Renal cortex interstitium (tissue), 11 donors: Measurements from ENCODE around the gene MPP1. TPM values are rescaled to one million over a fixed set of nuclear protein-coding genes. Genes with fewer than 3 reads are reported as not detected.
"Not testable (repeated sequence)": the region's sequence is repeated elsewhere in the genome, so short reads cannot be mapped to it uniquely, and the experiment has no call there.

Experiments
- DNase-seq, 11 donors: peaks; one replicate each; pipeline ENCODE4 v3.0.0-alpha.2; 2013; ENCODE audit warnings: low read depth in 9 of 11, low spot score in 4 of 11; ENCODE audit errors: extremely low read depth in 1 of 11
- polyA plus RNA-seq, 3 donors: library from polyadenylated mRNA; unstranded; fragments of 120-200 nt; gene quantifications; one replicate each; pipeline ENCODE4 v1.2.1, GENCODE V29; 2013; ENCODE audit not compliant: insufficient read length in 3 of 3

MPP1 gene
- polyA plus RNA-seq, 3 donors = 31.0 to 42.1 (median 39.5) TPM

DNA sequence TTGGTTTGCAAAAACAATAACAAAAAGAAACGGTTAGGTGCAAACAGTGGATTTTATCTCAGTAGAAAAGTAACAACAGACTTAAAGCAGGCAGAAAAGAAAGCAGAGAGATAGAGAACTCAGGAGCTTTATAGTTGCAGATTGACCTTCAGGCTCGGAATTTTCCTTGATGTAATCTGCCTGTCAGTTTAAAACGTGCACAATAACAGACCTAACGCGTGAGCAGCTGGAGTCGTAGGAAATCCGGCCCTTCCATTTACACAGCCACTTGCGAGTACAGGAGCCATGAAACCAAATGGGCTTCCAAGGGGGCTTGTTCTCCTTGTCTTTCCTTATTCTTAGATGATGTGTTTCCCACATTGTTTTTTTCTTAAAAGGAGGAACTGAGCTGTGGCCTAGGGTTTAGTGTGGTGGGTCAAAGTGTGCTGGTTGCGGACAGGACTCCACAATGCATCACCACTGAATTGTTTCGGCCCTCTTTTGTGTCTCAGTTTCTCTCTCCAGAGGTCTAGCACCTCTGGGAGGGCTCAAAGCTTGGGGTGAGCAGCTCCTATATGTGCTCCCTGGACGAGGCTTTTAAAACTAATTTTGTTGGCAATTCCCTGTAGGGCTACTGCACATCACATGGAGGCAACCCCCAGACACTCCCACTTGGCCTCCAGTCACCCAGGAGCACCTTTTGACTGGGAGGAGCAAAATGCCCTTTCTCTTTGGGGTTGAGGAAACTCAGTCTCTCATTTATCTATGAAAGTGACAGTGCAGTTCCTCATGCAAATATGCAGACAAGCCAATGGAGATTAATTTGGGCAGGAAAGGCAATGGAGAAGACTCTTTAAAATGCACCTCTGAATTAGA lies 13.9 kb upstream of the MPP1 start:
- no peak for DNase-seq

DNA sequence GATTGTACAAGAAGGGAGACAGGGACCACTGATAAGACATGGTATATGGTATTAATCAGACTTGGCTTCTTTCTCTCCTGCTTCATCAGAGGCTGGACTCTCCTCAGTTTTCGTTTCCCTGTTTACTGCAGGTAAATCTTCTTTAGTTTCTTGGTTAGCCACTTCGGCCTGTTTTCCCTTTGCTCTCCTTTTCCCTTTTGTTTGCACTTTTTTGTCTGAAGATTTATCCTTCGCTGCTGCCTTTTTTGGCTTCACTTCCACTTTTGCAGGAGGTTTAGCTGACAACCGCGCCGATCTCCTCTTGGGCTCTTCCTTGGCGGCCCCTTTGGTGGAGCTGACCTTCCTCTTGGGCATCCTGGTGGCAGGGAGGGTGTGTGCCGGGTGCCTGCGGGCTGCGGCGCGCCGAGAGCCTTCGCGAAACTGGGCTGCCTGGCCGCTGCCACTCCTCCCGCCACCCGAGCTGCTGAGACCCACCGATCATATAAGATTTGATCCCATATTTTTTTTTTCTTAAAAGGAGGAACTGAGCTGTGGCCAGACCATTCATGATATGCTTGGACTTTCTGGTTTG lies 11.8 kb upstream of the MPP1 start:
- not testable (repeated sequence) for DNase-seq

- not testable (repeated sequence) for DNase-seq
These were observed 11.1 kb upstream of the MPP1 start for GRCh38 chrX:154816326-154816898.

DNA sequence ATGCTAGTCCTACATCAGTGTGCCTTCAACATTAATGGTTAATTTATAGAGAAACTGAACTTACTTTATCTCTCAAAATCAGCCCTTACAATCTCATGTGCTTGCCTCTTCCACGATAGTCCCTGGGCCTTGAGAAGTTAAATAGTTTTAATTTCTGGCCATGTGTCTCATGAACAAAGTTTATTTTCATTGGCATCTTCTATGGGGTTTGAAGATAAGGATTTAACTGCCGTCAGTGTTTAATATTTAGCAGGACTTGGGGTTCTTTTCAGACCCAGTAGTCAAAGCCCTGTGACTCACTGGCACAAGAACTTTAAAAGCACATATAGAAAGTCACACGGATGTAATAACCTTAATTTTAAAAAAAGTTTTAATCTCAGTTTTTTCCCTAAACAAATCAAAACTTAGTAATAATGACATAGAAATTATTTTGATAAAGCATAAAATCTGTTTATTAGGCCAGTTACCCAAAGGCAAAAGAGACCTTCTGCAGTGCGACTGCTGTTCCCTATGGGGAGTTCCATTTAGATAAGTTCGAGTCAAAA lies 10.1 kb upstream of the MPP1 start:
- DNase-seq = no peak

DNA sequence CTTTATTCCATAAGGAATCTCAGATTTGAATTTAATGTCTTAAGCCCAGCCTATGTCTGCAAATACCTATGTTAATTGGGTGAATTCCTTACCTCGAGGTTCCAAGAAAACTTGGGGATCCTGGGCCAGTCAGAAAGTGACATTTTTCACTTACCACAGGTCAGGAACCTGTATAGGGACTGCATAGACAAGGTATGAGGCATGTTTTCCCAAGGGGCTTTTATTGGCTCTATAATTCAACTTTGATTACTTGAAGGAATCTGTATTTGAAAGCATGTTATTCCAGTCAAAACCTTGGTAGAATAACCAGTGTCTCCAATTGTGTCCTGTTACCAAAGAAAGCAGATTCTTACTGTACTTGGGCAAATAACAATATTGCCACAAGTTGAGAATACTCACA lies 8.5 kb upstream of the MPP1 start:
- DNase-seq = no peak

DNA sequence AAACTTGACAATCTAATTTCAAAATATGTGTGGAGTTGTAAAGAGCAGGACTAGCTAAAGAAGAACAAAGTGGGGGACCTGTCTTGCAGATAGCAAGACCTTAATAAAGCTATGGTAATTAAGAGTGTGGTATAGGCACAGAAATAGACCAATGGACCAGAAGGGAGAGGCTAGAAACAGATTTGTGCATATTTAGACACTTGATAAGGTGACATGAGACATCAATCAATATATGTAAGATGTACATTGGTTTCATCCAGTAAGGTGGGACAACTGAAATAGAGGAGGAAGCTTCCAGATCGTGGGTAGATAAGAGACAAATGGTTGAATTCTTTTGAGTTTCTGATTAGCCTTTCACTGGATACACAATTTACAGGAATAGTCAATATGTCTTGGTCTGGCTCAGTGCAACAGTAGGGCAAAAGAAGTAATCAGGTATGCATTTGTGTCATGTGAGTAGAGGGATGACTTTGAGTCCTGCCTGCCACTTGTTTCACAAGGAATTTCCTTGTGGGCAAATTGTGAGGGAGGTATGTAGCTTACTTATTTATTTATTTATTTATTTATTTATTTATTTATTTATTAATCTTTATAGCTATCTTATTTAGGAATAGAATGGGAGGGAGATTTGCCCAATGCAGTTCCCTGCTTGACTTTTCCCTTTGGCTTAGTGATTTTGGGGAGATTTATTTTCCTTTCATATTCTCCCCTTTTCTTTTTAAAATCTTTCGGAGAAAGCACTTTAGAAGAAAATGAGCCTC lies 7.2 kb upstream of the MPP1 start:
- DNase-seq = no peak

DNA sequence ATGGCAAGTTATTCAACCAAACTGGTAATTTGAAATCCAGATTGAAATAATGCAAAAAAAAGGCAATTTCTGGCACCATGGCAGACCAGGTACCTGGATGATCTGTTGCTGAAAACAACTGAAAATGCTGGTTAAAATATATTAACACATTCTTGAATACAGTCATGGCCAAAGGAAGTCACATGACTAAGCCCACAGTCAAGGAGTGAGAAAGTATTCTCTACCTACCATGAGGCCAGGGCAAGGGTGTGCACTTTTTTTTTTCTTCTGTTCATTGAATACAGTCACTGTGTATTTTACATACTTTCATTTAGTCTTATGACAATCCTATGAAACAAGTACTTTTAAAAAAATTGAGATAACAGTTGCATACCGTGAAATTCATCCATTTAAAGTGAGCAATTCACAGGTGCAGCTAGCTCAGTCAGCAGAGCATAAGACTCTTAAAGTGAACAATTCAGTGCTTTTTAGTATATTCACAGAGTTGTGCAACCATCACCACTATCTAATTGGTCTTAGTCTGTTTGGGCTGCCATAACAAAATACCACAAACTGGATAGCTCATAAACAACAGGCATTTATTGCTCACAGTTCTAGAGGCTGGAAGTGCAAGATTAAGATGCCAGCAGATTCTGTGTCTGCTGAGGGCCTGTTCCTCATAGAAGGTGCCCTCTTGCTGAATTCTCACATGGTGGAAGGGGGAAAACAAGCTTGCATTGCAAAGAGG lies 4.8 kb upstream of the MPP1 start:
- DNase-seq = no peak

- no peak for DNase-seq
These were observed 1.7 kb upstream of the MPP1 start for GRCh38 chrX:154806837-154807501.

DNA sequence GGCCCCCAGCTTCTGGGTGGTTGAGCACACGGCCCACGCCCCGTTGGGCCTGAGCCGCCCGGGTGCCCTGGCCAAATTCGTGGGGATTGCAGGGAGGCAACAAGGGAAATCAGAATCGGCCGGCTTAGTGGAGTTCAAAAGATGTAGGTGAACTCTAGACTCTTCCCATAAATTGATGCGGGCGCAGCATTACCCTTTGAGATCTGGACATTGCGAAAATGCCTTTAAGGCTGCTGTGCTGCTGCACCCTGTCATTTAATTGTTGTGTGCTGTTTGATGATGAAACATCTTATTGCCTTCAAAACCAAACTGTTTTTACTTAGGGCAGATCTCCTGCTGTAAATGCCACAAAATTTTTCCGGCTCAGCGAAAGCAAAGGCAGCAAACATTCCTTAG lies 409 bp upstream of the MPP1 start:
- no peak for DNase-seq

DNA sequence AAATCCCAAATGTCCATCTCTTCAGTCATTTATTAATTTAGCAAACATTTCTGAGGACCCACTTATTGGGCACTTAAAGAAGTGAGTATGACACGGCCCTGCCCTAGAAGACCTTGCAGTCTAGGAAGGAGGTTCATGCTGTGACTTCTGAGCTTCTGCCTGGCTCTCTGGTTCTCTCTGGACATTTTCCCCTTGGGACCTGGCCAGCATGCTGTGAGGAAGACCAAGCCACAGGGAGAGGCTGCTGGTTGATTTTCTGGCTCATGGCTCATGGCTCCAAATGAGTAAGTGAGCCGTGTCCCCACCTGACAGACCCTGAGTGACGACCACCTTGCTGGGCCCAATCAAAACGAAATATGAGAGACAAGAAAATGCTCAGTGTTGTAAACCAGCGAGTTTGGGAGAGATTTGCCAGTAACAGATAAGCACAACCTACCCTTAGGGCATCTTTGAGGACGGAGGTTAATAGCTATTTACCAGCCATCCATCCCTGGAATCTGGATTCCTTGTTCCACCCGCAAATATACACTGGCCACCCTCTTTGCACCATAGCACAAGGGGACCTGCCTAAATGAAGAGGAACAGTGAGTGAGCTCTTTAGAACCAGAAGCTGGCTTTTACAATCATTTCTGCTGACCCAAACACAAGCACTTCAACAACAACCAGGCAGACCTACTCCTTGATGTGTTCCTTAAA lies 876 bp downstream of the MPP1 start:
- DNase-seq = no peak

DNA sequence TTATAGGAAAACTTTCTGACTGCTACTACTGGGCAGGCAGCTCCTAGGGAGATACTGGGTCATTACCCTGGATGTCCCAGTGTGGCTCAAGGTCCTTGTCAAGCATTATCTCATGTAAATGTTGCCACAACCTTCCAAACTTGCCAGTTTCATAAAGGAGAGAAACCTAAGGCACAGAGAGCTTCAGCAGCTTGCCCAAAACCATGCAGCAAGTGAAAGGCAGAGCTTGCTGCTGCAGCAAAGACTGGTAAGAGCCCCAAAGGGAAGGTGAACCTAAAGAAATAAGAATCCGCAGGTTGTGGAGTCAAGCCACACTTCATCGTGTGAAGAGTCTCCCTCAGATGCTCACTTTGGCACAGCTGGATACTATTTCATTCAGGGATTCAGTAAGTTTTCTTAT lies 2.3 kb downstream of the MPP1 start:
- DNase-seq = no peak

DNA sequence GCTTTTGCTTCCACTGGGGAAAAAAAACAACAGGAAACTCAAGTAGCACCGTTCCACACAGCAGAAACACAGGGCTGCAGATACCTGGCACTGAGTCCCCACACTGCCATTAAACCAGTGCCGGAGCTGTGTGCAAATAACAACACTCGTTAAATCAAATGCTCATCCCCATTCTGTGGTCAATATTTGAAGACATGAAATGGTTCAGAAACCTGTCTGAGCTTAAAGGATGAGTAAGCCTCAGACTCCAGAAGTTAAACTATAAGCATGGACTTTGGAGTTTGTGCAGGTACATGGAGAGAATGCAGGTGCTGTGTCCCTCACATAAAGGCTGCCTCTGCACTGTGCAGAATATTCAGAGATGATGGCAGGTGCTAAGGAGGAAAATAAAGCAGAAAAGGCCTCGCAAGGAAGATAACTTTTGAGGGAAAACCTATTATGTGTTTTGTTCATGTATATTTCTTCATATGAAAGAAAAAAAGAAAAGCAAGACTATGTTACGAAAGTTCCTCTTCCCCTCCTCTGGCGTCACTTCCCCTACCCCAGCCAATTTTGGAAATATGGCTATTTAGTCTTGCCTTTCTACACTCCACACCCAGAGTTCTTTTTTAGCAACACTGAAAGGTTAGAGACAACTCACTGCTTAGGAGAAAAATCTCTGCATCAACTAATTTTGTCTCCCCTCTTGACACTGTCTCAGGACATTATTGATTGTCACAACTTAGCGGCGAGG lies 4.6 kb downstream of the MPP1 start:
- no peak for DNase-seq

DNA sequence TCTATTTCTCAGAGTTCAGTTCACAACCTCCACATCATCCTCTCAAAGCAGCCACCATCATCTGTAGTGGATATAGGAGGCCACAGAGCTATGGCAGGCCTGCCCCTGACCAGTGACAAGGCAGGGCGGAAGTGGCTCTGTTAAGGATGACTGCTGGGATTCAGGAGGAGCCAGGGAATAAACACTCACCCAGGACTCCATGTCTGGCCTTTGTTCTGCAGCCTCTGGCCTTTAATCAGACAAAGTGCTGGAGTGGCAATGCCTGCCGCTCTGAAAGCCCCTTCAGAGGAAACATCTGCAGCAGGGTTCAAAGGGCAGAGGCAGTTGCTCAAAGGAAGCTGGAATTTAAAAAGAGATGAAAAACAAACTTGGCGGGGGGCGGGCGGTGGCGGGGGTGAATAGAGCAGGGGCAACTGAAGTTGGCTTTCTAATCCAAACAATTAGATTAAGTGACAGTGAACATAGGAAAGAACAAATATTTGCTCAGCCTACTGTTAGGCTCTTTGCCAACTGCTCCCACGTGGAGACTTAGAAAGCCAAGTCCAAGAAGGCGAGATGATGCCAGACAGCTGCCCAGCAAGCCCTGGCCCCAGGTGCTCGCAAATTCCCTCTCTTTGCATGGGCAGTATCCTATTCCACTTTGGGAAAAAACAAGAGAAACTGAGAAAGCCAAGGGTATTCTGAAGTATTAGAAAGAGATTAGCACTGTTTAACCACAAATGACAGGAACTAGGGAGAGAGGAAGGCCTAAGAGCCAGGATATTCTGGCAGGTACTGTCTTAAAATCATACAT lies 5.5 kb downstream of the MPP1 start:
- DNase-seq = peak in 1 of 11 donors; percentile 7

DNA sequence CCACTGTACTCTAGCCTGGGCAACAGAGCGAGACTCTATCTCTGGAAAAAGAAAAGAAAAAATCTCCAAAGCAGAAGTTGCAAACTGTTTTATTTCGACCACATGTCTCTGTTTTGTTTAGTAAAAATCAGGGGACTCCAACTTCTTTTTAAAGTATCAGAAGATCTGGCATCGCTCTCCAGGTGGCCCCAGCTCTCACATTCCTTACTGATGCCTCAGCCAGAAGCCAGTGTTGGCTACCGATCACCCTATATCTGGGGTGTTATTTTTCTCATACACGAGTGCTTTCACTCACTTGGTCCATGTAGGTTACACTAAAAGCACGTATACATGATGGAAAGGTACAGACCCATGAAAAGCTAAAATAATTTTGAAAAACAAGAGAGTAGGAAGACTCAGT lies 8.3 kb downstream of the MPP1 start:
- DNase-seq = no peak

DNA sequence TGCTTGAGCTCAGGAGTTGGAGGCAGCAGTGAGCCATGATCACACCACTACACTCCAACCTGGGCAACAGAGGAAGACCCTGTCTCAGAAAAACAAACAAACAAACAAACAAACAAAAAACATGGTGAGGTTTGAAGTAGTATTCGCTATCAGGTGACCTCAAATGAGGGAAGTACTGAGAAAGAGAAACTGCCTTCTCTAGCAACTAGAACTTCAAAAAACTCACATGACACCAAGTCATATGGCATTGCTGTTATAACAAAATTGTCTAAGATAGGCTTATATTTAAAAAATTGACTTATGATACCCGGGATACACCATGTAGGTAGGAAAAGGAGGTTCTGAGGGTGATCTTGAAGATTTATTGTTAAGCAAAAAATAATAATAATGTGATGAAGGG lies 10.3 kb downstream of the MPP1 start:
- DNase-seq = no peak

GRCh38 chrX:154793084-154793795 lies 12.0 kb downstream of the MPP1 start:
- no peak for DNase-seq
